ENCODE measurements around the gene TBL1X. TPM values are rescaled to one million over a fixed set of nuclear protein-coding genes. Genes with fewer than 3 reads are reported as not detected.
A peak's percentile ranks its signal among the peaks of the same experiment; 100 is the strongest.

TBL1X gene
- total RNA-seq, 2 experiments from 2014 or later: 16.1 to 35.7 TPM

GRCh38 chrX:9466736-9467135 lies 1.9 kb downstream of the TBL1X start:
- POLR2A ChIA-PET: no interaction called here
- no TSS peak for BruUV-seq (replicated peaks)
- Histone ChIP-seq H3K4me1 (ENCODE audit: insufficient read depth, low read length, poor library complexity, severe bottlenecking) (peaks cover 32% of the 10 kb centered on the region), H3K79me2 (ENCODE audit: insufficient read depth, low read depth, low read length) (no peaks in the 10 kb centered on the region), H3K27ac (ENCODE audit: low read depth, low read length, poor library complexity, severe bottlenecking) (no peak overlapping the region), H2AFZ (ENCODE audit: low read length) (no peak overlapping the region), H3K4me2 (ENCODE audit: low read length) (peak overlapping the region; percentile 87), H3K36me3 (ENCODE audit: insufficient read depth, low read length) (no peaks in the 10 kb centered on the region; the same call in 1 of the 2 replicates), H3K4me3 (ENCODE audit: low read depth, low read length, poor library complexity, severe bottlenecking) (peak overlapping the region; percentile 84), H3K9me2 (ENCODE audit: insufficient read depth, low read length) (no peaks in the 10 kb centered on the region), H3K9me3 (ENCODE audit: low read length) (no peaks in the 10 kb centered on the region), H4K20me1 (ENCODE audit: insufficient read depth, low read length) (peaks cover 4% of the 10 kb centered on the region)
- no peak for DNase-seq (ENCODE audit: low spot score)
- CTCF ChIA-PET (ENCODE audit: unreplicated experiment): no interaction called here
- TF ChIP-seq EZH2phosphoT487 (IDR thresholded peaks at IDR 0.05; ENCODE audit: borderline replicate concordance, low read depth, low read length): no peak
- TF ChIP-seq CTCF (conservative IDR thresholded peaks at IDR 0.05; ENCODE audit: low read length): no peak
- intact Hi-C loops (cut with micrococcal nuclease; ENCODE audit: unreplicated experiment): no loop called here

GRCh38 chrX:9467146-9467545 lies 2.3 kb downstream of the TBL1X start:
- ChIA-PET POLR2A (no interaction called here), CTCF (ENCODE audit: unreplicated experiment) (no interaction called here)
- BruUV-seq (replicated peaks): no TSS peak
- Histone ChIP-seq H3K9me3 (ENCODE audit: low read length) (no peaks in the 10 kb centered on the region), H3K4me3 (ENCODE audit: low read depth, low read length, poor library complexity, severe bottlenecking) (no peak overlapping the region), H3K4me2 (ENCODE audit: low read length) (peak overlapping the region; percentile 87), H4K20me1 (ENCODE audit: insufficient read depth, low read length) (peaks cover 4% of the 10 kb centered on the region), H3K4me1 (ENCODE audit: insufficient read depth, low read length, poor library complexity, severe bottlenecking) (peaks cover 30% of the 10 kb centered on the region), H2AFZ (ENCODE audit: low read length) (no peak overlapping the region), H3K9me2 (ENCODE audit: insufficient read depth, low read length) (no peaks in the 10 kb centered on the region), H3K79me2 (ENCODE audit: insufficient read depth, low read depth, low read length) (no peaks in the 10 kb centered on the region), H3K36me3 (ENCODE audit: insufficient read depth, low read length) (no peaks in the 10 kb centered on the region; the same call in 1 of the 2 replicates), H3K27ac (ENCODE audit: low read depth, low read length, poor library complexity, severe bottlenecking) (no peak overlapping the region)
- no peak for DNase-seq (ENCODE audit: low spot score)
- TF ChIP-seq EZH2phosphoT487 (IDR thresholded peaks at IDR 0.05; ENCODE audit: borderline replicate concordance, low read depth, low read length) (no peak), CTCF (conservative IDR thresholded peaks at IDR 0.05; ENCODE audit: low read length) (no peak)
- intact Hi-C loops (cut with micrococcal nuclease; ENCODE audit: unreplicated experiment): no loop called here

- no peak for TF ChIP-seq EZH2phosphoT487 (IDR thresholded peaks at IDR 0.05; ENCODE audit: borderline replicate concordance, low read depth, low read length)
- no peak for TF ChIP-seq CTCF (conservative IDR thresholded peaks at IDR 0.05; ENCODE audit: low read length)
- Histone ChIP-seq H3K4me3 (ENCODE audit: low read depth, low read length, poor library complexity, severe bottlenecking) (no peak overlapping the region), H2AFZ (ENCODE audit: low read length) (no peak overlapping the region), H3K36me3 (ENCODE audit: insufficient read depth, low read length) (no peaks in the 10 kb centered on the region; the same call in 1 of the 2 replicates), H3K4me2 (ENCODE audit: low read length) (no peak overlapping the region), H3K79me2 (ENCODE audit: insufficient read depth, low read depth, low read length) (no peaks in the 10 kb centered on the region), H4K20me1 (ENCODE audit: insufficient read depth, low read length) (peaks cover 4% of the 10 kb centered on the region), H3K27ac (ENCODE audit: low read depth, low read length, poor library complexity, severe bottlenecking) (no peak overlapping the region), H3K9me3 (ENCODE audit: low read length) (no peaks in the 10 kb centered on the region), H3K9me2 (ENCODE audit: insufficient read depth, low read length) (no peaks in the 10 kb centered on the region), H3K4me1 (ENCODE audit: insufficient read depth, low read length, poor library complexity, severe bottlenecking) (peaks cover 24% of the 10 kb centered on the region)
- ChIA-PET POLR2A (no interaction called here), CTCF (ENCODE audit: unreplicated experiment) (no interaction called here)
- no peak for DNase-seq (ENCODE audit: low spot score)
- intact Hi-C loops (cut with micrococcal nuclease; ENCODE audit: unreplicated experiment): no loop called here
- no TSS peak for BruUV-seq (replicated peaks)
Measured at GRCh38 chrX:9467751-9468150, 2.9 kb downstream of the TBL1X start.

All from OCI-LY7 (cell line).